Trophoblast cell (in vitro differentiated cells and primary cell): Measurements from ENCODE around the gene NDUFA11.

Experiments used
- DNase-seq, 2 donors: peaks; one replicate each; pipeline ENCODE4 v3.0.0-alpha.2; 2016
- H2AFZ ChIP-seq: 2 replicates; pipeline ENCODE4 v1.6.1; 2013; ENCODE audit warnings: low read length, moderate library complexity, mild to moderate bottlenecking; ENCODE audit not compliant: insufficient read depth, poor library complexity
- H2AK5ac ChIP-seq: 2 replicates; pipeline ENCODE4 v1.6.1; 2013; ENCODE audit warnings: mild to moderate bottlenecking, low read length
- H2BK120ac ChIP-seq: 2 replicates; pipeline ENCODE4 v1.6.1; 2013; ENCODE audit warnings: low read length, mild to moderate bottlenecking, moderate library complexity; ENCODE audit not compliant: insufficient read depth, poor library complexity
- H2BK12ac ChIP-seq: 2 replicates; pipeline ENCODE4 v1.6.1; 2013; ENCODE audit warnings: mild to moderate bottlenecking, low read length, moderate library complexity
- H2BK5ac ChIP-seq: 2 replicates; pipeline ENCODE4 v1.6.1; 2013; ENCODE audit warnings: low read length, low read depth, moderate library complexity, mild to moderate bottlenecking; ENCODE audit not compliant: poor library complexity
- H3K14ac ChIP-seq: 2 replicates; pipeline ENCODE4 v1.6.1; 2013; ENCODE audit warnings: mild to moderate bottlenecking, low read length
- H3K18ac ChIP-seq: 2 replicates; pipeline ENCODE4 v1.6.1; 2013; ENCODE audit warnings: mild to moderate bottlenecking, low read length
- H3K23ac ChIP-seq: 2 replicates; pipeline ENCODE4 v1.6.1; 2013; ENCODE audit warnings: low read length
- H3K27ac ChIP-seq: 2 replicates; pipeline ENCODE4 v1.5.1; 2013; ENCODE audit warnings: low read depth, mild to moderate bottlenecking, inconsistent platforms, low read length, moderate library complexity
- H3K27me3 ChIP-seq: 2 replicates; pipeline ENCODE4 v1.6.1; 2013; ENCODE audit warnings: inconsistent platforms, mild to moderate bottlenecking, low read length, moderate library complexity; ENCODE audit not compliant: insufficient read depth
- H3K36me3 ChIP-seq, 2 experiments: 1 replicate in 1 of 2; 2 replicates in 1 of 2; pipeline ENCODE4 v1.6.1; 2013; ENCODE audit warnings: low read length in 2 of 2, mild to moderate bottlenecking in 2 of 2, moderate library complexity in 1 of 2; ENCODE audit not compliant: insufficient read depth in 2 of 2, control insufficient read depth in 1 of 2
- H3K4ac ChIP-seq: 2 replicates; pipeline ENCODE4 v1.6.1; 2013; ENCODE audit warnings: low read depth, mild to moderate bottlenecking, low read length, moderate library complexity
- H3K4me1 ChIP-seq, 2 experiments: 1 replicate in 1 of 2; 2 replicates in 1 of 2; pipeline ENCODE4 v1.6.1; 2013; ENCODE audit warnings: low read length in 2 of 2, mild to moderate bottlenecking in 2 of 2, moderate library complexity in 1 of 2; ENCODE audit not compliant: insufficient read depth in 2 of 2, control insufficient read depth in 1 of 2
- H3K4me2 ChIP-seq: 2 replicates; pipeline ENCODE4 v1.6.1; 2013; ENCODE audit warnings: inconsistent platforms, mild to moderate bottlenecking, low read length, moderate library complexity
- H3K4me3 ChIP-seq: 2 replicates; pipeline ENCODE4 v1.5.1; 2013; ENCODE audit warnings: mild to moderate bottlenecking, low read depth, low read length, inconsistent platforms
- H3K79me1 ChIP-seq: one replicate; pipeline ENCODE4 v1.6.1; 2013; ENCODE audit warnings: low read length
- H3K79me2 ChIP-seq: 2 replicates; pipeline ENCODE4 v1.6.1; 2013; ENCODE audit warnings: low read length, mild to moderate bottlenecking; ENCODE audit not compliant: control insufficient read depth, insufficient read depth, poor library complexity
- H3K9ac ChIP-seq: 2 replicates; pipeline ENCODE4 v1.6.1; 2013; ENCODE audit warnings: mild to moderate bottlenecking, low read length
- H3K9me3 ChIP-seq: 2 replicates; pipeline ENCODE4 v1.6.1; 2013; ENCODE audit warnings: low read depth, mild to moderate bottlenecking, control low read depth, inconsistent platforms, low read length; ENCODE audit not compliant: insufficient read depth
- H4K12ac ChIP-seq: 2 replicates; pipeline ENCODE4 v1.6.1; 2013; ENCODE audit warnings: low read depth, mild to moderate bottlenecking, low read length, moderate library complexity
- H4K8ac ChIP-seq: 2 replicates; pipeline ENCODE4 v1.6.1; 2013; ENCODE audit warnings: low read depth, mild to moderate bottlenecking, low read length, moderate library complexity
- H4K91ac ChIP-seq: one replicate; pipeline ENCODE4 v1.6.1; 2013; ENCODE audit warnings: low read depth, mild to moderate bottlenecking, low read length, moderate library complexity
- WGBS: extraction: QIAGEN DNeasy Blood & Tissue Kit; methylation state at CpG from one replicate; pipeline ENCODE4 v1.1.7; 2013; ENCODE audit warnings: missing lambda C conversion rate; ENCODE audit not compliant: insufficient read length, insufficient coverage; ENCODE audit errors: extremely low coverage; 5-methylcytosine and 5-hydroxymethylcytosine counted together

NDUFA11 gene

GRCh38 chr19:5931251-5931650 is 27.7 kb upstream of the NDUFA11 start:
- Histone ChIP-seq H3K36me3 (peaks cover 65 to 75% of the 10 kb centered on the region in 2 experiments), H3K79me1 (peaks cover 6% of the 10 kb centered on the region)

GRCh38 chr19:5929625-5930024 is 26.0 kb upstream of the NDUFA11 start:
- Histone ChIP-seq H3K18ac (no peak overlapping the region), H3K27me3 (no peaks in the 10 kb centered on the region), H4K8ac (no peak overlapping the region), H2BK5ac (no peak overlapping the region), H2AFZ (no peak overlapping the region), H3K36me3 (peaks cover 74 to 80% of the 10 kb centered on the region in 2 experiments), H3K27ac (no peak overlapping the region), H3K23ac (no peak overlapping the region), H3K79me1 (peaks cover 6% of the 10 kb centered on the region), H4K91ac (no peak overlapping the region), H2BK12ac (no peak overlapping the region), H2AK5ac (no peak overlapping the region), H3K4me1 (peaks cover 17 to 19% of the 10 kb centered on the region in 2 experiments), H3K9ac (no peak overlapping the region), H4K12ac (no peak overlapping the region), H3K79me2 (no peaks in the 10 kb centered on the region), H2BK120ac (no peak overlapping the region), H3K4ac (no peak overlapping the region), H3K4me2 (no peak overlapping the region), H3K14ac (no peak overlapping the region), H3K4me3 (no peak overlapping the region), H3K9me3 (peaks cover 4% of the 10 kb centered on the region)
- no CpG with 5 or more reads among the region's 14 CpGs for whole genome bisulfite sequencing
- DNase-seq = no peak

More at GRCh38 chr19:5931251-5931650, 27.7 kb upstream of the NDUFA11 start:
- no peaks in the 10 kb centered on the region for H3K79me2 ChIP-seq
- H3K27ac ChIP-seq = no peak overlapping the region
- no peak overlapping the region for H4K91ac ChIP-seq
- H2AFZ ChIP-seq = no peak overlapping the region
- no peak overlapping the region for H3K4me2 ChIP-seq
- no peak overlapping the region for H4K8ac ChIP-seq
- no peak overlapping the region for H3K4me3 ChIP-seq
- DNase-seq = no peak
- no peak overlapping the region for H2AK5ac ChIP-seq
- no peak overlapping the region for H3K4ac ChIP-seq
- H3K9me3 ChIP-seq = peaks cover 4% of the 10 kb centered on the region
- no peaks in the 10 kb centered on the region for H3K27me3 ChIP-seq
- H3K4me1 ChIP-seq = peaks cover 24 to 26% of the 10 kb centered on the region in 2 experiments
- H3K23ac ChIP-seq = no peak overlapping the region
- H4K12ac ChIP-seq = no peak overlapping the region
- H2BK5ac ChIP-seq = no peak overlapping the region
- H3K14ac ChIP-seq = no peak overlapping the region
- no peak overlapping the region for H2BK12ac ChIP-seq
- no CpG with 5 or more reads among the region's 11 CpGs for whole genome bisulfite sequencing
- H2BK120ac ChIP-seq = no peak overlapping the region
- no peak overlapping the region for H3K9ac ChIP-seq
- H3K18ac ChIP-seq = no peak overlapping the region

GRCh38 chr19:5929179-5929578 is 25.6 kb upstream of the NDUFA11 start:
- H4K91ac ChIP-seq = no peak overlapping the region
- no peak overlapping the region for H3K23ac ChIP-seq
- DNase-seq = no peak
- H3K4me3 ChIP-seq = no peak overlapping the region
- H2BK12ac ChIP-seq = no peak overlapping the region
- H3K27me3 ChIP-seq = no peaks in the 10 kb centered on the region
- H2AK5ac ChIP-seq = no peak overlapping the region
- no peak overlapping the region for H4K8ac ChIP-seq
- WGBS = no CpG with 5 or more reads among the region's 13 CpGs
- no peak overlapping the region for H3K18ac ChIP-seq
- H3K79me1 ChIP-seq = peaks cover 6% of the 10 kb centered on the region
- no peak overlapping the region for H3K4ac ChIP-seq
- H3K27ac ChIP-seq = no peak overlapping the region
- H3K4me1 ChIP-seq = peaks cover 17 to 19% of the 10 kb centered on the region in 2 experiments
- no peak overlapping the region for H2BK120ac ChIP-seq
- H2AFZ ChIP-seq = no peak overlapping the region
- H3K36me3 ChIP-seq = peaks cover 78 to 85% of the 10 kb centered on the region in 2 experiments
- no peak overlapping the region for H3K9ac ChIP-seq
- H3K9me3 ChIP-seq = peaks cover 4% of the 10 kb centered on the region
- H2BK5ac ChIP-seq = no peak overlapping the region
- no peak overlapping the region for H3K4me2 ChIP-seq
- H3K14ac ChIP-seq = no peak overlapping the region
- H4K12ac ChIP-seq = no peak overlapping the region
- H3K79me2 ChIP-seq = no peaks in the 10 kb centered on the region

GRCh38 chr19:5927441-5927821 is 23.8 kb upstream of the NDUFA11 start:
- WGBS = no CpG with 5 or more reads among the region's 8 CpGs
- H3K4me3 ChIP-seq = no peak overlapping the region
- H2BK5ac ChIP-seq = no peak overlapping the region
- no peaks in the 10 kb centered on the region for H3K27me3 ChIP-seq
- no peak overlapping the region for H4K8ac ChIP-seq
- no peaks in the 10 kb centered on the region for H3K79me2 ChIP-seq
- no peak overlapping the region for H2BK12ac ChIP-seq
- no peak for DNase-seq
- H3K4ac ChIP-seq = no peak overlapping the region
- H3K9ac ChIP-seq = no peak overlapping the region
- no peaks in the 10 kb centered on the region for H3K79me1 ChIP-seq
- H3K4me1 ChIP-seq = peaks cover 4 to 5% of the 10 kb centered on the region in 2 experiments
- no peak overlapping the region for H3K23ac ChIP-seq
- H3K36me3 ChIP-seq = peaks cover 87 to 89% of the 10 kb centered on the region in 2 experiments
- H3K18ac ChIP-seq = no peak overlapping the region
- H3K27ac ChIP-seq = no peak overlapping the region
- no peak overlapping the region for H2BK120ac ChIP-seq
- peaks cover 3% of the 10 kb centered on the region for H3K9me3 ChIP-seq
- H4K91ac ChIP-seq = no peak overlapping the region
- no peak overlapping the region for H4K12ac ChIP-seq
- H3K14ac ChIP-seq = no peak overlapping the region
- H2AK5ac ChIP-seq = no peak overlapping the region
- no peak overlapping the region for H2AFZ ChIP-seq
- H3K4me2 ChIP-seq = no peak overlapping the region
